ENCODE results near the gene SEL1L.

DNA sequence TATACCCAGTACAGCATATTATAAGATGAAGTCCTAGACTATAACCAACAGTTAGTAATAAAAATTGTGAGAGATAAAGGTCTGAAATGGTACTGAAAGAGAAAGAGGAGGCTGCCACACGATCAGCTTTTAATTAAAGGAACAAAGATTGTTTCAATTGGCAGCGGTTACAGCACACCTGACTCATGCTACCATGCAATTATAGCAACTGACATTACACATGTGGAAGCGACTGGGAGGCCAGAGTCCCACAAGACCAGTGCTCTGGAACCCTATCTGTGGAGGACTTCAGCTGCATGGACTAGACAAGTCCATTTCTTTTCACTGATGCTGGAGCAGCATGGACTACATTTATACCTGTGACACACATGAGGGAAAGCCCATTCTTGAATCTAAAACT, 55.2 kb downstream of the SEL1L start:
- TF ChIP-seq, protein P1, sequence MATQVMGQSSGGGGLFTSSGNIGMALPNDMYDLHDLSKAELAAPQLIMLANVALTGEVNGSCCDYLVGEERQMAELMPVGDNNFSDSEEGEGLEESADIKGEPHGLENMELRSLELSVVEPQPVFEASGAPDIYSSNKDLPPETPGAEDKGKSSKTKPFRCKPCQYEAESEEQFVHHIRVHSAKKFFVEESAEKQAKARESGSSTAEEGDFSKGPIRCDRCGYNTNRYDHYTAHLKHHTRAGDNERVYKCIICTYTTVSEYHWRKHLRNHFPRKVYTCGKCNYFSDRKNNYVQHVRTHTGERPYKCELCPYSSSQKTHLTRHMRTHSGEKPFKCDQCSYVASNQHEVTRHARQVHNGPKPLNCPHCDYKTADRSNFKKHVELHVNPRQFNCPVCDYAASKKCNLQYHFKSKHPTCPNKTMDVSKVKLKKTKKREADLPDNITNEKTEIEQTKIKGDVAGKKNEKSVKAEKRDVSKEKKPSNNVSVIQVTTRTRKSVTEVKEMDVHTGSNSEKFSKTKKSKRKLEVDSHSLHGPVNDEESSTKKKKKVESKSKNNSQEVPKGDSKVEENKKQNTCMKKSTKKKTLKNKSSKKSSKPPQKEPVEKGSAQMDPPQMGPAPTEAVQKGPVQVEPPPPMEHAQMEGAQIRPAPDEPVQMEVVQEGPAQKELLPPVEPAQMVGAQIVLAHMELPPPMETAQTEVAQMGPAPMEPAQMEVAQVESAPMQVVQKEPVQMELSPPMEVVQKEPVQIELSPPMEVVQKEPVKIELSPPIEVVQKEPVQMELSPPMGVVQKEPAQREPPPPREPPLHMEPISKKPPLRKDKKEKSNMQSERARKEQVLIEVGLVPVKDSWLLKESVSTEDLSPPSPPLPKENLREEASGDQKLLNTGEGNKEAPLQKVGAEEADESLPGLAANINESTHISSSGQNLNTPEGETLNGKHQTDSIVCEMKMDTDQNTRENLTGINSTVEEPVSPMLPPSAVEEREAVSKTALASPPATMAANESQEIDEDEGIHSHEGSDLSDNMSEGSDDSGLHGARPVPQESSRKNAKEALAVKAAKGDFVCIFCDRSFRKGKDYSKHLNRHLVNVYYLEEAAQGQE (IDR thresholded peaks at IDR 0.05; ENCODE audit: low read depth) = no peak
- TF ChIP-seq, protein P2, sequence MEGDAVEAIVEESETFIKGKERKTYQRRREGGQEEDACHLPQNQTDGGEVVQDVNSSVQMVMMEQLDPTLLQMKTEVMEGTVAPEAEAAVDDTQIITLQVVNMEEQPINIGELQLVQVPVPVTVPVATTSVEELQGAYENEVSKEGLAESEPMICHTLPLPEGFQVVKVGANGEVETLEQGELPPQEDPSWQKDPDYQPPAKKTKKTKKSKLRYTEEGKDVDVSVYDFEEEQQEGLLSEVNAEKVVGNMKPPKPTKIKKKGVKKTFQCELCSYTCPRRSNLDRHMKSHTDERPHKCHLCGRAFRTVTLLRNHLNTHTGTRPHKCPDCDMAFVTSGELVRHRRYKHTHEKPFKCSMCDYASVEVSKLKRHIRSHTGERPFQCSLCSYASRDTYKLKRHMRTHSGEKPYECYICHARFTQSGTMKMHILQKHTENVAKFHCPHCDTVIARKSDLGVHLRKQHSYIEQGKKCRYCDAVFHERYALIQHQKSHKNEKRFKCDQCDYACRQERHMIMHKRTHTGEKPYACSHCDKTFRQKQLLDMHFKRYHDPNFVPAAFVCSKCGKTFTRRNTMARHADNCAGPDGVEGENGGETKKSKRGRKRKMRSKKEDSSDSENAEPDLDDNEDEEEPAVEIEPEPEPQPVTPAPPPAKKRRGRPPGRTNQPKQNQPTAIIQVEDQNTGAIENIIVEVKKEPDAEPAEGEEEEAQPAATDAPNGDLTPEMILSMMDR (IDR thresholded peaks at IDR 0.05 in 2 of 3, conservative IDR thresholded peaks at IDR 0.05 in 1 of 3; ENCODE audit: borderline replicate concordance in 1 of 3, insufficient read depth in 1 of 3, low read depth in 2 of 3, low read length in 2 of 3) = no peak
- TF ChIP-seq EZH2 (IDR thresholded peaks at IDR 0.05) (no peak), POLR2AphosphoS5 (IDR thresholded peaks at IDR 0.05; ENCODE audit: low read depth, low read length) (no peak)
- TF ChIP-seq, protein P3, sequence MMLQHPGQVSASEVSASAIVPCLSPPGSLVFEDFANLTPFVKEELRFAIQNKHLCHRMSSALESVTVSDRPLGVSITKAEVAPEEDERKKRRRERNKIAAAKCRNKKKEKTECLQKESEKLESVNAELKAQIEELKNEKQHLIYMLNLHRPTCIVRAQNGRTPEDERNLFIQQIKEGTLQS (IDR thresholded peaks at IDR 0.05) = no peak
